GM12878 (cell line): ENCODE measurements around the gene EHF. TPM values are rescaled to one million over a fixed set of nuclear protein-coding genes. Genes with fewer than 3 reads are reported as not detected.

ENCODE experiments used
- ATAC-seq: fragments of 200-7000 bp; cut with Tn5 transposase; 3 replicates; pipeline ENCODE4 v1.9.1; 2020; ENCODE audit warnings: mild to moderate bottlenecking, moderate library complexity
- BruUV-seq: library from RNA; stranded (reverse); fragments of 400-500 nt; replicated peaks from 2 replicates; lab custom pipeline; 2021; lab: Mats Ljungman, UMichigan
- CTCF ChIA-PET: fragments of 300-600 bp; sonication (Branson Sonifier 250); formaldehyde crosslinking; extraction: SDS; loops from one replicate; lab custom pipeline; 2021; ENCODE audit warnings: inconsistent platforms; lab: Yijun Ruan, JAX
- POLR2A ChIA-PET: fragments of 350-600 bp; formaldehyde crosslinking; extraction: SDS; loops from one replicate; lab custom pipeline; 2021; ENCODE audit warnings: inconsistent platforms; lab: Charles Lee
- RAD21 ChIA-PET: fragments of 300-600 bp; sonication (Branson Sonifier 250); formaldehyde crosslinking; loops from one replicate; lab custom pipeline; 2023; ENCODE audit warnings: antibody characterized with exemption; ENCODE audit not compliant: unreplicated experiment; lab: Charles Lee
- SMC1A ChIA-PET: fragments of 300-600 bp; sonication (Branson Sonifier 250); formaldehyde crosslinking; loops from one replicate; lab custom pipeline; 2023; ENCODE audit not compliant: unreplicated experiment, uncharacterized antibody; lab: Charles Lee
- DNase-seq: peaks from one replicate; pipeline ENCODE4 v3.0.0-alpha.2; 2011; ENCODE audit warnings: low read depth, low spot score
- FAIRE-seq: peaks from 3 replicates; lab custom pipeline; 2011; peaks lifted over from hg19 to GRCh38; lab: Jason Lieb, UNC
- H2AFZ ChIP-seq: 2 replicates; pipeline ENCODE4 v1.6.0; 2011; ENCODE audit warnings: low read depth, low read length, control low read depth; ENCODE audit not compliant: control insufficient read depth
- H3K27ac ChIP-seq: 2 replicates; pipeline ENCODE4 v1.5.1; 2011; ENCODE audit warnings: control low read depth; ENCODE audit not compliant: control insufficient read depth, insufficient read depth
- H3K27me3 ChIP-seq, 2 experiments: replicated peaks in 1 of 2; 2 replicates each; pipeline versions ENCODE4 v1.6.0 to v1.6.1; 2011; ENCODE audit warnings: low read length in 1 of 2; ENCODE audit not compliant: control insufficient read depth in 2 of 2, insufficient read depth in 2 of 2
- H3K36me3 ChIP-seq, 2 experiments: 2 replicates each; pipeline ENCODE4 v1.5.1; 2011; ENCODE audit warnings: low read length in 1 of 2; ENCODE audit not compliant: control insufficient read depth in 2 of 2, insufficient read depth in 2 of 2
- H3K4me1 ChIP-seq: 2 replicates; pipeline ENCODE4 v1.6.1; 2011; ENCODE audit warnings: mild to moderate bottlenecking, low read length, moderate library complexity, mixed read lengths; ENCODE audit not compliant: control insufficient read depth, insufficient read depth
- H3K4me2 ChIP-seq: 2 replicates; pipeline ENCODE4 v1.6.0; 2011; ENCODE audit warnings: control low read depth; ENCODE audit not compliant: control insufficient read depth, insufficient read depth
- H3K4me3 ChIP-seq: fragments of 200-600 bp; sonication (generic); 2 replicates; pipeline ENCODE4 v1.5.1; 2016
- H3K79me2 ChIP-seq: 2 replicates; pipeline ENCODE4 v1.6.0; 2011; ENCODE audit warnings: low read length; ENCODE audit not compliant: control insufficient read depth, insufficient read depth
- H3K9ac ChIP-seq: 2 replicates; pipeline ENCODE4 v1.8.0; 2011; ENCODE audit warnings: low read length, control low read depth, mixed read lengths; ENCODE audit not compliant: control insufficient read depth, insufficient read depth
- H3K9me3 ChIP-seq: replicated peaks from 3 replicates; pipeline ENCODE4 v1.5.1; 2011; ENCODE audit warnings: mild to moderate bottlenecking, low read length; ENCODE audit not compliant: control insufficient read depth, insufficient read depth
- H4K20me1 ChIP-seq: 2 replicates; pipeline ENCODE4 v1.6.0; 2011; ENCODE audit not compliant: control insufficient read depth, insufficient read depth
- CHD2 ChIP-seq: IDR thresholded peaks from 2 replicates; pipeline ENCODE4 v1.6.1; 2011; ENCODE audit warnings: low read depth, low read length, improper control_type of control experiment, borderline replicate concordance
- CREB1 ChIP-seq: IDR thresholded peaks from 2 replicates; pipeline ENCODE4 v1.6.1; 2012; ENCODE audit warnings: low read depth, mild to moderate bottlenecking, inconsistent platforms
- ETV6 ChIP-seq, 2 experiments: fragments of 450-650 bp in 1 of 2; IDR thresholded peaks in 1 of 2; conservative IDR thresholded peaks in 1 of 2; 2 replicates each; pipeline ENCODE4 v1.6.1; 2014; ENCODE audit warnings: antibody characterized with exemption in 1 of 2, borderline replicate concordance in 1 of 2, low read depth in 1 of 2, mild to moderate bottlenecking in 1 of 2, moderate library complexity in 1 of 2
- JUND ChIP-seq: IDR thresholded peaks from 2 replicates; pipeline ENCODE4 v1.6.1; 2012; ENCODE audit warnings: low read depth, mild to moderate bottlenecking, low read length, improper control_type of control experiment, moderate library complexity
- LARP7 ChIP-seq: fragments of 450-650 bp; IDR thresholded peaks from 2 replicates; pipeline ENCODE4 v1.6.1; 2017; ENCODE audit warnings: mild to moderate bottlenecking
- MXI1 ChIP-seq: fragments of 150-350 bp; IDR thresholded peaks from 2 replicates; pipeline ENCODE4 v1.6.1; 2011; ENCODE audit warnings: low read depth, mild to moderate bottlenecking, inconsistent platforms, low read length, improper control_type of control experiment
- RAD51 ChIP-seq: fragments of 450-650 bp; IDR thresholded peaks from 2 replicates; pipeline ENCODE4 v1.6.1; 2016; ENCODE audit warnings: moderate library complexity, mild to moderate bottlenecking, inconsistent platforms
- SMAD5 ChIP-seq: IDR thresholded peaks from 2 replicates; pipeline ENCODE4 v1.6.1; 2016; ENCODE audit warnings: antibody characterized with exemption, low read depth
- SP1 ChIP-seq: IDR thresholded peaks from one replicate; pipeline ENCODE4 v1.6.1; 2011; ENCODE audit warnings: low read depth, low read length
- SPI1 ChIP-seq: IDR thresholded peaks from 2 replicates; pipeline ENCODE4 v1.6.1; 2011; ENCODE audit warnings: low read depth, mild to moderate bottlenecking, low read length, moderate library complexity, borderline replicate concordance; ENCODE audit not compliant: insufficient read depth
- TAF1 ChIP-seq: IDR thresholded peaks from 2 replicates; pipeline ENCODE4 v1.6.1; 2011; ENCODE audit warnings: mild to moderate bottlenecking, low read depth, low read length, borderline replicate concordance
- WRNIP1 ChIP-seq: IDR thresholded peaks from 2 replicates; pipeline ENCODE4 v1.6.1; 2011; ENCODE audit warnings: low read depth, low read length, improper control_type of control experiment, borderline replicate concordance
- YY1 ChIP-seq: IDR thresholded peaks from 2 replicates; pipeline ENCODE4 v1.6.1; 2011; ENCODE audit warnings: low read depth, mild to moderate bottlenecking, low read length
- ZNF24 ChIP-seq: fragments of 450-650 bp; IDR thresholded peaks from 2 replicates; pipeline ENCODE4 v1.6.1; 2017; ENCODE audit warnings: antibody characterized with exemption, mild to moderate bottlenecking
- WGBS: methylation state at CpG from one replicate; pipeline ENCODE4 v1.1.6; 2016; ENCODE audit warnings: low lambda C conversion rate; ENCODE audit not compliant: insufficient replicate concordance, insufficient coverage; ENCODE audit errors: missing lambda C conversion rate; 5-methylcytosine and 5-hydroxymethylcytosine counted together
- in situ Hi-C: fragments of 300-500 bp; cut with MboI; formaldehyde crosslinking; loops from 9 replicates; pipeline ENCODE4 v1.14.3; 2018; ENCODE audit warnings: mixed read lengths
- intact Hi-C: fragments of 100-400 bp; cut with micrococcal nuclease; formaldehyde crosslinking; loops from one replicate; pipeline ENCODE4 v1.14.2; 2022; ENCODE audit not compliant: unreplicated experiment
- polyA plus RNA-seq, 11 experiments: library from polyadenylated mRNA; depleted of rRNA in 4 of 11; unstranded in 6 of 11; stranded (reverse) in 5 of 11; fragments of >200 nt; fragmentation: Nextera tagmentation in 4 of 11; fragmentation: Illumina TruSeq in 1 of 11; extraction: Ambion mirVana in 4 of 11; extraction: Trizol in 1 of 11; gene quantifications; 1 replicate in 1 of 11; 2 replicates in 10 of 11; pipeline versions ENCODE4 v1.2.1 to v1.2.3, GENCODE V29; 2011 to 2016; ENCODE audit warnings: inconsistent platforms in 2 of 11, missing spikeins in 2 of 11, low read depth in 1 of 11
- total RNA-seq, 4 experiments: library from RNA; depleted of rRNA in 3 of 4; stranded (reverse); fragments of >200 nt in 3 of 4; fragmentation: Illumina TruSeq in 1 of 4; extraction: Trizol in 1 of 4; gene quantifications; 2 replicates each; pipeline versions ENCODE4 v1.2.1 to v1.2.3, GENCODE V29; 2013 to 2021
- TF ChIP-seq, protein P1 (sequence below): IDR thresholded peaks from 2 replicates; pipeline ENCODE4 v1.6.1; 2011; ENCODE audit warnings: mild to moderate bottlenecking, low read depth, low read length, moderate library complexity; ENCODE audit not compliant: insufficient replicate concordance
- TF ChIP-seq, protein P2 (sequence below), 3 experiments: IDR thresholded peaks in 2 of 3; conservative IDR thresholded peaks in 1 of 3; 2 replicates each; pipeline ENCODE4 v1.5.1; 2011; ENCODE audit warnings: low read depth in 3 of 3, low read length in 3 of 3, mild to moderate bottlenecking in 3 of 3, control low read depth in 2 of 3, moderate library complexity in 2 of 3, inconsistent platforms in 1 of 3, mixed read lengths in 1 of 3; ENCODE audit not compliant: control insufficient read depth in 2 of 3, insufficient read depth in 1 of 3; ENCODE audit errors: extremely low read depth in 1 of 3

Gene EHF
- total and polyA plus RNA-seq, 10 of the 15 experiments (the other 5 are each of a cell fraction or from before 2014, with no cell fraction given), result 0.04 to 0.33 (median 0.06) TPM; not detected in 6

DNA sequence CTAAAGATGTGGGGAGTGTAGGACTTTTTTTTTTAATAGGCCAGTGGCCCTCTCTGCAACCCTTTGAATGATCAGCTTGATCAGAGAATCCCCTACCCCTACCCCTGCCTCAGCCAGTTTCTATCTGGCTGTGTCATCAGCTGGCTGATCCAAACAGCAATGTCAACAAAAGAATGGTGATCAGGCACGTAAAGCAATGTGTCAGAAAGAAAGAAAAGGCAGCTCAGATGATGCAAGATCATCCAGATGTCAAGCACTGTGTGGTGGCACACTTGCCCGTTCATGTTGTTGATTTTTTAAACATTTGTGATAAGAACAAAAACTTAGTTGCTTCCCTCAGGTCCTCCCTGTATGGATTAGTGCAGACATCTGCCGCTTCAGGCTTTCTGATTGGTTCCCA lies 26.3 kb upstream of the EHF start:
- Histone ChIP-seq H3K79me2 (no peaks in the 10 kb centered on the region), H3K9me3 (no peaks in the 10 kb centered on the region), H3K27ac (no peak overlapping the region), H3K4me1 (no peaks in the 10 kb centered on the region), H3K27me3 (no peaks in the 10 kb centered on the region; a peak in 2 of 4 replicates), H3K36me3 (no peaks in the 10 kb centered on the region), H2AFZ (no peak overlapping the region), H4K20me1 (no peaks in the 10 kb centered on the region), H3K4me2 (no peak overlapping the region), H3K4me3 (no peak overlapping the region), H3K9ac (no peak overlapping the region)
- SMC1A ChIA-PET, result no interaction called here
- in situ Hi-C loops, result no loop called here
- RAD21 ChIA-PET, result no interaction called here
- 41% methylated on average over 3 of the region's 3 CpGs for WGBS
- FAIRE-seq, result no peak
- no TSS peak for BruUV-seq
- no peak for ATAC-seq
- TF ChIP-seq ETV6 (conservative IDR thresholded peaks at IDR 0.05 in 1 of 2, IDR thresholded peaks at IDR 0.05 in 1 of 2; ENCODE audit: borderline replicate concordance in 1 of 2, low read depth in 1 of 2) (no peak), RAD51 (no peak), CHD2 (no peak), MXI1 (no peak), ZNF24 (no peak), LARP7 (no peak), CREB1 (no peak), SMAD5 (no peak), SP1 (no peak), WRNIP1 (no peak), YY1 (no peak), TAF1 (no peak), JUND (no peak), SPI1 (no peak)
- TF ChIP-seq, protein P1, sequence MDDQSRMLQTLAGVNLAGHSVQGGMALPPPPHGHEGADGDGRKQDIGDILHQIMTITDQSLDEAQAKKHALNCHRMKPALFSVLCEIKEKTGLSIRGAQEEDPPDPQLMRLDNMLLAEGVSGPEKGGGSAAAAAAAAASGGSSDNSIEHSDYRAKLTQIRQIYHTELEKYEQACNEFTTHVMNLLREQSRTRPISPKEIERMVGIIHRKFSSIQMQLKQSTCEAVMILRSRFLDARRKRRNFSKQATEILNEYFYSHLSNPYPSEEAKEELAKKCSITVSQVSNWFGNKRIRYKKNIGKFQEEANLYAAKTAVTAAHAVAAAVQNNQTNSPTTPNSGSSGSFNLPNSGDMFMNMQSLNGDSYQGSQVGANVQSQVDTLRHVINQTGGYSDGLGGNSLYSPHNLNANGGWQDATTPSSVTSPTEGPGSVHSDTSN, result no peak
- TF ChIP-seq, protein P2, sequence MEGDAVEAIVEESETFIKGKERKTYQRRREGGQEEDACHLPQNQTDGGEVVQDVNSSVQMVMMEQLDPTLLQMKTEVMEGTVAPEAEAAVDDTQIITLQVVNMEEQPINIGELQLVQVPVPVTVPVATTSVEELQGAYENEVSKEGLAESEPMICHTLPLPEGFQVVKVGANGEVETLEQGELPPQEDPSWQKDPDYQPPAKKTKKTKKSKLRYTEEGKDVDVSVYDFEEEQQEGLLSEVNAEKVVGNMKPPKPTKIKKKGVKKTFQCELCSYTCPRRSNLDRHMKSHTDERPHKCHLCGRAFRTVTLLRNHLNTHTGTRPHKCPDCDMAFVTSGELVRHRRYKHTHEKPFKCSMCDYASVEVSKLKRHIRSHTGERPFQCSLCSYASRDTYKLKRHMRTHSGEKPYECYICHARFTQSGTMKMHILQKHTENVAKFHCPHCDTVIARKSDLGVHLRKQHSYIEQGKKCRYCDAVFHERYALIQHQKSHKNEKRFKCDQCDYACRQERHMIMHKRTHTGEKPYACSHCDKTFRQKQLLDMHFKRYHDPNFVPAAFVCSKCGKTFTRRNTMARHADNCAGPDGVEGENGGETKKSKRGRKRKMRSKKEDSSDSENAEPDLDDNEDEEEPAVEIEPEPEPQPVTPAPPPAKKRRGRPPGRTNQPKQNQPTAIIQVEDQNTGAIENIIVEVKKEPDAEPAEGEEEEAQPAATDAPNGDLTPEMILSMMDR (IDR thresholded peaks at IDR 0.05 in 2 of 3, conservative IDR thresholded peaks at IDR 0.05 in 1 of 3; ENCODE audit: control insufficient read depth in 2 of 3, extremely low read depth in 1 of 3, insufficient read depth in 1 of 3, low read depth in 3 of 3, low read length in 3 of 3), result no peak
- CTCF ChIA-PET, result interaction anchor here (0.9 to 1.6 kb wide), 2 partner anchors 8 to 295 kb away, joined by 3 to 5 read pairs; no protein-coding TSS in a partner anchor
- POLR2A ChIA-PET, result no interaction called here
- no peak for DNase-seq
- intact Hi-C loops, result no loop called here
